GM12875 (cell line): Measurements from ENCODE around the gene RIPK3.
"Not testable (repeated sequence)": the region's sequence is repeated elsewhere in the genome, so short reads cannot be mapped to it uniquely, and the experiment has no call there.

Experiments
- H3K4me3 ChIP-seq: one replicate; pipeline ENCODE4 v1.5.1; 2011; ENCODE audit warnings: low read depth, low read length, control low read depth
- CTCF ChIP-seq: IDR thresholded peaks from 2 replicates; pipeline ENCODE4 v1.5.1; 2011; ENCODE audit warnings: low read depth, mild to moderate bottlenecking, control low read depth, inconsistent platforms, low read length, moderate library complexity, borderline replicate concordance; ENCODE audit not compliant: insufficient read depth

The RIPK3 gene

DNA sequence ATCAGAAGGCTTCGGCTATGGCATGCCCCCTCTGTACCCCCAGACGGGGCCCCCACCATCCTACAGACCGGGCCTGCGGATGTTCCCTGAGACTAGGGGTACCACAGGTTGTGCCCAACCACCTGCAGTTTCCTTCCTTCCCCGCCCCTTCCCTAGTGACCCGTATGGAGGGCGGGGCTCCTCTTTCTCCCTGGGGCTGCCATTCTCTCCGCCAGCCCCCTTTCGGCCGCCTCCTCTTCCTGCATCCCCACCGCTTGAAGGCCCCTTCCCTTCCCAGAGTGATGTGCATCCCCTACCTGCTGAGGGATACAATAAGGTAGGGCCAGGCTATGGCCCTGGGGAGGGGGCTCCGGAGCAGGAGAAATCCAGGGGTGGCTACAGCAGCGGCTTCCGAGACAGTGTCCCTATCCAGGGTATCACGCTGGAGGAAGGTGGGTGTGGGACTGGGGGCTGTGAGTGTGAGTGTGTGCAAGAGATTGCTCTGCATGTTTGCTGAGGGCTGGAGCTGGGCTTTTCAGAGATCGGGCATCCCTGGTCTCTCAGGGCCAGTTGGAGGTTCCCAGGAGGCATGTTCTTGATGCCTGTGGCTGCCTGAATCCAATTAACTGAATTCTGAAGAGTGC lies 36.8 kb upstream of the RIPK3 start:
- TF ChIP-seq CTCF: no peak
- no peak overlapping the region for H3K4me3 ChIP-seq

DNA sequence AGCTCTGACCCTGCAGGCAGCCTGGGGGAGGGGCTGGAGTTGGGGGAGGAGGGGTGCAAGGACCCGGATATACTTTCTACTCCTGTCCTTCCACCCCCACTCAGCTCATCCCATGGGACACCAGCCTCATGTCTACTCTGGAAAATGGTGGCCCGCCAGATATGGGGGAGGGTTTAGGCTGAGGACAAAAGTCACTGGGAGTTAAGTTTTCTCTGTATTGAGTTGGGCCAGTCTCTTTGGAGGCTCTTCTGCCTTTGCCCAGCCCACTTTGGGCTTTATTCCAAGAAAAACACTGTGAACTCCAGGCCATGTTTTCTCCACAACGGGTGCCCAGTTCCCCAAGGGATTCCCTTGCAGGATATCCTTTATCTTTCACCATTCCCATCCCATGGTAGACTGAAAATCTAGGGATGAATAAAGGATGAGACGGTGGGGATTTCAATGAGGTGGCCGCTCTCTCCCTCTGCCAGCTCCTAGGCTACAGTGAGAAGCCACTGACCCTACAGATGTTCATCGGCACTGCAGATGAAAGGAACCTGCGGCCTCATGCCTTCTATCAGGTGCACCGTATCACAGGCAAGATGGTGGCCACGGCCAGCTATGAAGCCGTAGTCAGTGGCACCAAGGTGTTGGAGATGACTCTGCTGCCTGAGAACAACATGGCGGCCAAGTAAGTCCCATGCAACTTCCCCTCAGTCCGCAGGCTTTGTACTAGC lies 33.1 kb upstream of the RIPK3 start:
- TF ChIP-seq CTCF: no peak
- no peak overlapping the region for H3K4me3 ChIP-seq

- H3K4me3 ChIP-seq: not testable (repeated sequence)
These were observed 31.8 kb upstream of the RIPK3 start for GRCh38 chr14:24371605-24372004.

DNA sequence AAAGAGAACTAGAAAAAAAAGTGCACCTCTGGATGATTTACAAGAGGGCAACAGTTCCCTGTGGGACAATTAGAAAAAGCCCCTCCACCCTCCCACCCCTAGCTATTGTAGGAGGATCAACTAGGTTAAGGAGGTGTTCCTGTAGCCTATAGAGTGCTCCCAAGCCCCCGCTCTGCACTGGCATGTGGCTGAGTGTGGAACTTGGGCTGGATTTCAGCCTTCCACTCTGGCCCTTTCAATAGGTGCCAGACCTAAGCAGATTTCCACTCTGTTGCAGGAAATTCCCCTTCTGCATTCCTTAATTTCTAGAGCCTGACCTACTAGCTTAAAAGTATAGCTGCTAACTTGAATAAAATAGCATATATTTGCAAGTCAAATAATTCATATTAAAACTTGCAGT lies 31.0 kb upstream of the RIPK3 start:
- TF ChIP-seq CTCF: no peak
- no peak overlapping the region for H3K4me3 ChIP-seq

GRCh38 chr14:24369907-24370687 lies 30.3 kb upstream of the RIPK3 start:
- no peak overlapping the region for H3K4me3 ChIP-seq
- no peak for TF ChIP-seq CTCF

DNA sequence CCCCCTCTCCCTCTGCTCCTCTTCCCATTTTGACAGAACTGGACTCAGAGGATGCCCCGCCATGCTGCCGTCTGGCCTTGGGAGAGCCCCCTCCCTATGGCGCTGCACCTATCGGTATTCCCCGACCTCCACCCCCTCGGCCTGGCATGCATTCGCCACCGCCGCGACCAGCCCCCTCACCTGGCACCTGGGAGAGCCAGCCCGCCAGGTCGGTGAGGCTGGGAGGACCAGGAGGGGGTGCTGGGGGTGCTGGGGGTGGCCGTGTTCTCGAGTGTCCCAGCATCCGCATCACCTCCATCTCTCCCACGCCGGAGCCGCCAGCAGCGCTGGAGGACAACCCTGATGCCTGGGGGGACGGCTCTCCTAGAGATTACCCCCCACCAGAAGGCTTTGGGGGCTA lies 29.7 kb upstream of the RIPK3 start:
- TF ChIP-seq CTCF: no peak

GRCh38 chr14:24368562-24369252 lies 28.9 kb upstream of the RIPK3 start:
- no peak for TF ChIP-seq CTCF
- no peak overlapping the region for H3K4me3 ChIP-seq

More for the DNA sequence above, 29.7 kb upstream of the RIPK3 start:
- H3K4me3 ChIP-seq: no peak overlapping the region
